Astrocyte of the cerebellum (primary cell): ENCODE data around the gene ZNRF2.

Experiments used
- DNase-seq: peaks from one replicate; pipeline ENCODE4 v3.0.0-alpha.2; 2011; ENCODE audit warnings: low read depth
- H3K4me3 ChIP-seq: 2 replicates; pipeline ENCODE4 v1.5.1; 2011; ENCODE audit warnings: mild to moderate bottlenecking, low read depth, low read length, moderate library complexity
- in situ Hi-C: cut with HindIII; loops from 2 replicates; pipeline ENCODE4 v1.10.0; 2017; ENCODE audit warnings: low sequenced_read_pairs
- TF ChIP-seq, protein P1 (sequence below): IDR thresholded peaks from 2 replicates; pipeline ENCODE4 v1.5.1; 2012; ENCODE audit warnings: low read length, low read depth, moderate library complexity, mild to moderate bottlenecking; ENCODE audit errors: missing control alignments

The ZNRF2 gene

DNA sequence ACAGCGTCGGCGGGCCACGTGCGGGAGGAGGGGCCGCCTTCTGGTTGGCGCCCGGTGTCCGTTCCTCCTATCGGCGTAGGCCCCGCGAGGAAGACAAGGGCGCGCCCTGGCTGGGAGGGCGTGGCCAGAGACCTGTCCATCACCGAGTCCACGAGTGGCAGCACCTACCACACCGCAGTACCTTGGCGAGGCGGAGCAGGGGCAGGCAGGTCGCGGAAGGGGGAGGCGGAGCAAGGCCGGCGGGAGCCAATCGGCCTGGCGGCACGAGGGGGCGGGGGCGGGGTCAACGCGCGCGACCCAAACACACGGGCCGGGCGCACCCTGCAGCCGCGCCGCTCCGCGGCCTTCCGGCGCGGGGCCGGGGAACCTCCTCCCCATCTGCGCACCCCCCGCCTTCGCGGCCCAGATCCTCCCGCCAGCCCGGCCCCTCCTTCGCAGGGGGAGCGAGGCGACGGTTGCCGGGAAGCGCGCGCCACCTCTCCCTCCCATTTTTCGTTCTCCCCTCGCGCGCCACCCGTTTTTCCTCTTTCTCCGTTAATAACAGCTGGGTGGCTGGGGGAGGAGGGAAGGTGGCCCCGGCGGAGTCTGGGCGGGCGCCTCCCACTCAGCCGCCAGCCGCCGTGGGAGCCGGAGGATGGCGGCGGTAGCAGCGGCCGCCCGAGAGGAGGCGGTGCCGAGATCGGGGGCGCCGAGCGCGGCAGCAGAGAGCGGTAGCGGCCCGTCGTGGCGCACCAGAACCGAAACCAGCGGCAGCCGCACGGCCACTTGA is at the start of gene ZNRF2:
Gene ZNRF2 (plus strand): TSS at position 300 of the 769 bp plus-strand sequence. CDS start 761 bp downstream, outside the sequence.
- TF ChIP-seq, protein P1, sequence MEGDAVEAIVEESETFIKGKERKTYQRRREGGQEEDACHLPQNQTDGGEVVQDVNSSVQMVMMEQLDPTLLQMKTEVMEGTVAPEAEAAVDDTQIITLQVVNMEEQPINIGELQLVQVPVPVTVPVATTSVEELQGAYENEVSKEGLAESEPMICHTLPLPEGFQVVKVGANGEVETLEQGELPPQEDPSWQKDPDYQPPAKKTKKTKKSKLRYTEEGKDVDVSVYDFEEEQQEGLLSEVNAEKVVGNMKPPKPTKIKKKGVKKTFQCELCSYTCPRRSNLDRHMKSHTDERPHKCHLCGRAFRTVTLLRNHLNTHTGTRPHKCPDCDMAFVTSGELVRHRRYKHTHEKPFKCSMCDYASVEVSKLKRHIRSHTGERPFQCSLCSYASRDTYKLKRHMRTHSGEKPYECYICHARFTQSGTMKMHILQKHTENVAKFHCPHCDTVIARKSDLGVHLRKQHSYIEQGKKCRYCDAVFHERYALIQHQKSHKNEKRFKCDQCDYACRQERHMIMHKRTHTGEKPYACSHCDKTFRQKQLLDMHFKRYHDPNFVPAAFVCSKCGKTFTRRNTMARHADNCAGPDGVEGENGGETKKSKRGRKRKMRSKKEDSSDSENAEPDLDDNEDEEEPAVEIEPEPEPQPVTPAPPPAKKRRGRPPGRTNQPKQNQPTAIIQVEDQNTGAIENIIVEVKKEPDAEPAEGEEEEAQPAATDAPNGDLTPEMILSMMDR = peak; percentile 46
- in situ Hi-C loops = no loop called here
- H3K4me3 ChIP-seq = peak within 1 kb of the TSS; percentile 80
- DNase-seq = peak; percentile 94

DNA sequence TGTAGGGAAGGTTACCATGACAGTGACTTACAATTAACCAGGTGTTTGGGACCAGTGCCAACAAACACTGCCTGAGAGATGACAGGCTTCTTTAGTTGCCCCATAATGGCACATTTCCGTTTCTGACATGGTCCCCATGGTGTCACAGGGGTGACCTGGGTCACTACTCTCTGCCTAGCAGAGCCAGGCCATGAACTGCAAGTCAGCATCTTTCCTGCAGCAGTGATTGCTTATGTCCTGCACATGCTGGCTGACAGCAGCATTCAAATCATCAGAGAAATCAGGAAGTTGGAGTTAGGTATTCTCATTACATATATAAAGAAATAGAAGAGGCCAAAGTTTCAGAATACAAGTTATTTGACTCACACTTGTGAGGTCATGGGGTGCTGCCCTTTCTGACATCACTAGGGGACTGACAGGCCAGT is 47.1 kb upstream of the ZNRF2 start:
- no peak overlapping the region for H3K4me3 ChIP-seq
- in situ Hi-C loops = no loop called here
- TF ChIP-seq, protein P1 = no peak
- no peak for DNase-seq

DNA sequence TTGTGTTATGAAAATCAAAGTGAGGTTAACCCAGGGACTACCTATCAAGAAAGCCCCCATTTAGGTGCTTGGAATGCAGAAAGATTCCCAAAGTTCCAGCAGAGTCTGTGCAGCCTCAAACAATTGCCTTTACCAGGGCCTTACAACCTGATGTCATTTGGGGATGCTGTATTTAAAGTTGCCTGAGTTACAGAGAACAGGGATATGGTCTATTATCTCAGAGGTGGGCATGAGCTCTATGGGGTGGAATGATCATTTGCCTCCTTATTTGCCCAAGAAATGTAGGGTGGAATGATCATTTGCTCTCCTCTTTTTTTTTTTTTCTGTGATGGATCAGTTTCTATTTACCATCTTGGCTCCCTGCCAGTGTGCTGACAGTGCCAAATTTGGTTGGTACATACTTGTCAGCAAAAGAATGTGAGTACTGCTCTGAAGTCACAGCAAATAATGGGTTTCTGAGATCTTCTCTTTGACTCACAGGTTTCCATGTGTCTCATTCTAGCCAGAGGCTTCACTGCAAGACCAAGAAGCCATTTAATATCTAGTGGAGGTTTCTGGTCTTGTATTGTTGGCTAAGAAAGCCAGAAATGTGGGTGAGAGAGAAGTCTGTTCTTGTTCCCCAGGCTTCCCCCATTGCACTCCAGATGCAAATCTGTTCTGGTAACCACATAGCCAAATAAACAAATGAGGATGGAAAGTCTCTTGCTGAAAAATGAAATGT is 45.5 kb upstream of the ZNRF2 start:
- no peak overlapping the region for H3K4me3 ChIP-seq
- TF ChIP-seq, protein P1 = no peak
- in situ Hi-C loops = no loop called here
- DNase-seq = peak; percentile 22

DNA sequence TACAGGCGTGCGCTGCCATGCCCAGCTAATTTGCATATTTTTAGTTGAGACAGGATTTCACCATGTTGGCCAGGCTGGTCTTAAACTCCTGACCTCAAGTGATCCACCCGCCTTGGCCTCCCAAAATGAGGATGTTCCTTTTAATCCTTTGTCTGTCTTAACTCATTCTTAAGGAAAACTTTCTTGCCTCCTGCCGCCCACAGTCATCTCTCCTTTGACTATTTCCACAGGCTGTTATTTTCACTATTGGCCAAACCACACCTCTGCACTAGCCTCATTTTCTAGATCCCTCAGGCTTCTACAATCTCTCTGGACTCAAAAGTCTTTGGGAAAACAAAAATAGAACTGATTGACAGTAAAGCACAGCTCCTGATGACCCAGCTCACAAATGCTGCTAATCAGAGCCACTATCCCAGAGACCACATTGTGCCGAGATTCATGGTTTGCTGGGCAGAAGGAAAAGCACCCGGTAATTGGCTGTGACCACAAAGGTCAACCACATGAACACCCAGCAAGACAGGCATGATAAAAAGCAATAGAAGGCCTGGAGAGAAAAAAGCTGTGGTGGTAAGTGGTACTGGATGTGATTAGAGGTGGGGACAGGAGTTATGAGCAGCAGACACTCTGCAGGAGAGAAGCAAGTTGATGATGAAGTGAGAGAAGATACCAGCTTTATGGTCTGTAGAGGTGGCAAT is 44.1 kb upstream of the ZNRF2 start:
- DNase-seq = peak; percentile 78
- TF ChIP-seq, protein P1 = no peak
- H3K4me3 ChIP-seq = no peak overlapping the region
- in situ Hi-C loops = no loop called here

DNA sequence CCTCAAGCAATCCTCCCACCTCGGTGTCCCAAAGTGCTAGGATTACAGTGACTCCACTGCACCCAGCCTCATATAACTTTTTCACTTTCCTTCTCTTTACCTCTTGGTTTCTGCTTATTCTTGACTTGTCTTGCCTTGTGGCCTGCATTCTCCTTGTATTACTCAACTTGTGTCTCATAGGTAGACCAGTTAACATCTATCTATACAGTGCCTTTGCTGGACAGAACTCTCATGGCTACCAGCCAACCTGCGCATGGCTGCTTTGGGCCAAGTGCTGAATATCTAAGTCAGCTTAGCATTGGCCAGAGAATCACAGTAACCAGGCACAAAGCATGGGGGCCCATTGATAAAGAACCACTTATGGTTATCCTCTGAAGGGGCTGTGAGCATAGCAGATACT is 42.6 kb upstream of the ZNRF2 start:
- no peak for DNase-seq
- H3K4me3 ChIP-seq = no peak overlapping the region
- TF ChIP-seq, protein P1 = no peak
- in situ Hi-C loops = no loop called here

DNA sequence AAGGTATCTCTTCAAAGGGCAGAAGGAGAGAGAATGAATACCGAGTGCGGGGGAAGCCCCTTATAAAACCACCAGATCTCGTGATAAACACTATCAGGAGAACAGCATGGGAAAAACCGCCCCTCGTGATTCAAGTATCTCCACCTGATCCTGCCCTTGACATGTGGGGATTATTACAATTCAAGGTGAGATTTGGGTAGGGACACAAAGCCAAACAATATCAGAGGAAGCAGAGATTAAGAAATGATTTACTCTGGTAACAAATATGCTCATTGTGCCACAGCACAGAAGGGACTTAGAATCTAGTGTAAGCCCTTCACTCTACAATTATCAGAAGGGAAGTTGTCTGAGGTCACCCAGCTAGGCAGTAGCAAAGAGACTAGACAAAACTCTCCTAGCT is 40.1 kb upstream of the ZNRF2 start:
- in situ Hi-C loops = no loop called here
- no peak for DNase-seq
- TF ChIP-seq, protein P1 = no peak
- H3K4me3 ChIP-seq = no peak overlapping the region
